Epithelial cell of esophagus (primary cell): ENCODE data around the gene TTC9.

Source experiments
- DNase-seq: peaks from one replicate; pipeline ENCODE4 v3.0.0; 2010; ENCODE audit warnings: low read depth
- H3K4me3 ChIP-seq: 2 replicates; pipeline ENCODE4 v1.5.1; 2011; ENCODE audit warnings: mild to moderate bottlenecking, low read length, control low read depth
- CTCF ChIP-seq: IDR thresholded peaks from 2 replicates; pipeline ENCODE4 v1.5.1; 2011; ENCODE audit warnings: low read depth, mild to moderate bottlenecking, low read length, control low read depth, inconsistent platforms; ENCODE audit not compliant: insufficient read depth; ENCODE audit errors: missing control alignments

TTC9 gene

GRCh38 chr14:70643967-70644366 lies 2.3 kb downstream of the TTC9 start:
- TF ChIP-seq CTCF = no peak
- no peak for DNase-seq
- H3K4me3 ChIP-seq = peak overlapping the region; percentile 60

GRCh38 chr14:70645892-70646291 lies 4.2 kb downstream of the TTC9 start:
- no peak for TF ChIP-seq CTCF
- H3K4me3 ChIP-seq = no peak overlapping the region

GRCh38 chr14:70646705-70647104 lies 5.0 kb downstream of the TTC9 start:
- no peak for TF ChIP-seq CTCF
- no peak overlapping the region for H3K4me3 ChIP-seq
- no peak for DNase-seq

More at GRCh38 chr14:70645892-70646291, 4.2 kb downstream of the TTC9 start:
- no peak for DNase-seq

- TF ChIP-seq CTCF = no peak
- no peak for DNase-seq
- no peak overlapping the region for H3K4me3 ChIP-seq
Observed at GRCh38 chr14:70648346-70648745, 6.6 kb downstream of the TTC9 start.

GRCh38 chr14:70649803-70650202 lies 8.1 kb downstream of the TTC9 start:
- H3K4me3 ChIP-seq = no peak overlapping the region
- TF ChIP-seq CTCF = no peak
- peak; percentile 54 for DNase-seq

GRCh38 chr14:70651522-70651921 lies 9.8 kb downstream of the TTC9 start:
- peak; percentile 73 for DNase-seq
- no peak overlapping the region for H3K4me3 ChIP-seq
- TF ChIP-seq CTCF = no peak

GRCh38 chr14:70652871-70653270 lies 11.2 kb downstream of the TTC9 start:
- no peak for TF ChIP-seq CTCF
- H3K4me3 ChIP-seq = no peak overlapping the region

More at GRCh38 chr14:70652871-70653270, 11.2 kb downstream of the TTC9 start:
- DNase-seq = no peak
